ENCODE data around the gene PRKCA.

PRKCA gene

DNA sequence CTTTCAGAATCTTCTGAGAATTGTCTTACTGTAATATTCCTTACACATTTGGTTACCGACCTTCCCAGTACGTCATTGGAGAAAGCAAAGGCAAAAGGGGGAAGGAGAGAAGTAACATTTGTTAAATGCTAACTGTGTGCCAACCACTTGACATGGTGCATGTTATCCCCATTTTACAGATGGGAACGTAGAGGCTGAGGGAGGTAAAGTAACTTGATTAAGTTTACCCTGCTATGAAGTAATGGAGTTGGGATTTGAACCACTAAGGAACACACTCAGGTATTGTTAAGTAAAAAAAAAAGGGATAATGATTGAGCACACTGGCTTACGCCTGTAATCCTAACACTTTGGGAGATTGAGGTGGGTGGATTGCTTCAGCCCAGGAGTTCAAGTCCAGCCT, 156.4 kb downstream of the PRKCA start:
- no peak for DNase-seq (ENCODE audit: low read depth, low spot score)
- CTCF ChIA-PET = interaction anchor here (0.9 to 1.5 kb wide), 2 partner anchors 10 to 23 kb away, joined by 3 read pairs; no protein-coding TSS in a partner anchor
- TF ChIP-seq, protein P1, sequence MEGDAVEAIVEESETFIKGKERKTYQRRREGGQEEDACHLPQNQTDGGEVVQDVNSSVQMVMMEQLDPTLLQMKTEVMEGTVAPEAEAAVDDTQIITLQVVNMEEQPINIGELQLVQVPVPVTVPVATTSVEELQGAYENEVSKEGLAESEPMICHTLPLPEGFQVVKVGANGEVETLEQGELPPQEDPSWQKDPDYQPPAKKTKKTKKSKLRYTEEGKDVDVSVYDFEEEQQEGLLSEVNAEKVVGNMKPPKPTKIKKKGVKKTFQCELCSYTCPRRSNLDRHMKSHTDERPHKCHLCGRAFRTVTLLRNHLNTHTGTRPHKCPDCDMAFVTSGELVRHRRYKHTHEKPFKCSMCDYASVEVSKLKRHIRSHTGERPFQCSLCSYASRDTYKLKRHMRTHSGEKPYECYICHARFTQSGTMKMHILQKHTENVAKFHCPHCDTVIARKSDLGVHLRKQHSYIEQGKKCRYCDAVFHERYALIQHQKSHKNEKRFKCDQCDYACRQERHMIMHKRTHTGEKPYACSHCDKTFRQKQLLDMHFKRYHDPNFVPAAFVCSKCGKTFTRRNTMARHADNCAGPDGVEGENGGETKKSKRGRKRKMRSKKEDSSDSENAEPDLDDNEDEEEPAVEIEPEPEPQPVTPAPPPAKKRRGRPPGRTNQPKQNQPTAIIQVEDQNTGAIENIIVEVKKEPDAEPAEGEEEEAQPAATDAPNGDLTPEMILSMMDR (IDR thresholded peaks at IDR 0.05; ENCODE audit: insufficient read depth, low read length, missing control alignments) = no peak
- POLR2A ChIA-PET = no interaction called here
- no peak overlapping the region for H3K4me3 ChIP-seq (ENCODE audit: low read depth, low read length)

DNA sequence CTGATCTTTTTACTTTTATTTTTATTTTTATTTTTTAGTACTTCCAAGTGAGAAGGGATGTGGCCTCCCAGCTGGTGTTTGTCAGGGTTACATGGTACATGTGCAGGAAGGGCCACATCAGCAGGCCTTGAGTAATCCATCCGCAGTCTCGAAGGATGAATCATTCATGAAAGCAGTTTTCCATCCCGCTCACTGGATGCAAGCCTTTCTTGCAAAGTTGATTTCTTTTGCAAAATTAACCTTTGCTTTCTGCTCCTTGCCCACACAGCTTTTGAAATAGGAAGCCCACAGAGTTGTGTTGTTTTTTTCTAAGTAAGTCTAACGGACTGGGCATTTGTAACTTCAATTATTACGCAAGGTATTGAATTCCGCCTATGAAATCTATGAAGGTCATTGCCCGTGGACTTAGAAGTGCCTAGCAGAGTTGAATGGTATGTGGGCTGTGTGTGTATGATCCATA, 157.4 kb downstream of the PRKCA start:
- ChIA-PET POLR2A (no interaction called here), CTCF (interaction anchor here (1.4 to 1.5 kb wide), 2 partner anchors 9 to 107 kb away, joined by 3 to 6 read pairs; no protein-coding TSS in a partner anchor)
- TF ChIP-seq, protein P1 (IDR thresholded peaks at IDR 0.05; ENCODE audit: insufficient read depth, low read length, missing control alignments) = no peak
- H3K4me3 ChIP-seq (ENCODE audit: low read depth, low read length) = no peak overlapping the region
- peak; percentile 93 for DNase-seq (ENCODE audit: low read depth, low spot score)

DNA sequence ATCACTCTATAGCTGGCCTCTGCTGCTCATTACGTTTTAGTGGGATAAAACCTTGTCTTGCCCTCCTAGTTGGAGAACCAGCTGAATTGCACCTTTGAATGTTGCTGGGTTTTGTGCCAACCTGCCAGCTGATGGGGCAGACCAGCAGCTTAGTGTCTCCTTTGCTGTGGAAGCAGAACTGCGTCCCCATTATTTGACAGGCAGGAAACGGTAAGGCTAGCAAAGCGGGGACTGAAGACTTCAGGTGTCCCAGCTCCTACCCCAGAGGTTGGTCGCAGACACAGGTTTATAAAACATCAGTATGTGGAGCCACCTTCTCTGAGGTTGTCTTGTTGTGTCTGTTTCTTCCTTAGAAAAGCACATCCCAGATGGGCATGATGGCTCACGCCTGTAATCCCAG, 158.1 kb downstream of the PRKCA start:
- CTCF ChIA-PET = interaction anchor here (0.7 to 1.4 kb wide), 2 partner anchors 19 to 106 kb away, joined by 3 to 6 read pairs; no protein-coding TSS in a partner anchor
- no peak overlapping the region for H3K4me3 ChIP-seq (ENCODE audit: low read depth, low read length)
- DNase-seq (ENCODE audit: low read depth, low spot score) = no peak
- POLR2A ChIA-PET = no interaction called here
- TF ChIP-seq, protein P1 (IDR thresholded peaks at IDR 0.05; ENCODE audit: insufficient read depth, low read length, missing control alignments) = no peak

- TF ChIP-seq, protein P1 (IDR thresholded peaks at IDR 0.05; ENCODE audit: insufficient read depth, low read length, missing control alignments) = no peak
- POLR2A ChIA-PET = no interaction called here
- no peak overlapping the region for H3K4me3 ChIP-seq (ENCODE audit: low read depth, low read length)
- no peak for DNase-seq (ENCODE audit: low read depth, low spot score)
- CTCF ChIA-PET = interaction anchor here (0.7 kb wide), 1 partner anchor 158 kb away, joined by 3 read pairs; no protein-coding TSS in a partner anchor
Measured at GRCh38 chr17:66461343-66461995, 159.1 kb downstream of the PRKCA start.

GRCh38 chr17:66462010-66462409, 159.6 kb downstream of the PRKCA start:
- TF ChIP-seq, protein P1 (IDR thresholded peaks at IDR 0.05; ENCODE audit: insufficient read depth, low read length, missing control alignments) = no peak
- ChIA-PET POLR2A (interaction anchor here (0.6 kb wide), 1 partner anchor 85 kb away, joined by 3 read pairs; no protein-coding TSS in a partner anchor), CTCF (interaction anchor here (0.7 to 0.8 kb wide), 2 partner anchors 84 to 158 kb away, joined by 3 read pairs; no protein-coding TSS in a partner anchor)
- DNase-seq (ENCODE audit: low read depth, low spot score) = no peak
- H3K4me3 ChIP-seq (ENCODE audit: low read depth, low read length) = no peak overlapping the region

DNA sequence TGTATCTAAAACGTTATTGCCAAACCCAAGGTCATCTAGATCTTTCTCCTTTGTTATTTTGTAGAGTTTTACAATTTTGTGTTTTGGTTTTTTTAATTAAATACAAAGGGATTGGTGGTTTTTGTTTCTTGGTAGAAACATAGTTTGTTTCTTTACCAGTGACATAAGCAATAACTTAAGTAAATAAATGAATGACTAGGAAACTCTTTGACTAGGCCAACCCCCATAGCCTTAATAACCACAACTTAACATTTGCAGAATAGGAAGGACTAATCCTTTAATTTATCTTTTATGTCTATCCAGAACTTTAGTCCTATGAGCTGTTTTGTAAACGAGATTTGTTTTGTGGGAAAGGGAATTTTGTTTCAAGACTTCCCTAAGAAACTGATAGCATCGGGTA, 162.5 kb downstream of the PRKCA start:
- H3K4me3 ChIP-seq (ENCODE audit: low read depth, low read length) = no peak overlapping the region
- DNase-seq (ENCODE audit: low read depth, low spot score) = no peak
- TF ChIP-seq, protein P1 (IDR thresholded peaks at IDR 0.05; ENCODE audit: insufficient read depth, low read length, missing control alignments) = no peak
- POLR2A ChIA-PET = no interaction called here
- CTCF ChIA-PET = no interaction called here
